ENCODE results near the gene ATP10A.

DNA sequence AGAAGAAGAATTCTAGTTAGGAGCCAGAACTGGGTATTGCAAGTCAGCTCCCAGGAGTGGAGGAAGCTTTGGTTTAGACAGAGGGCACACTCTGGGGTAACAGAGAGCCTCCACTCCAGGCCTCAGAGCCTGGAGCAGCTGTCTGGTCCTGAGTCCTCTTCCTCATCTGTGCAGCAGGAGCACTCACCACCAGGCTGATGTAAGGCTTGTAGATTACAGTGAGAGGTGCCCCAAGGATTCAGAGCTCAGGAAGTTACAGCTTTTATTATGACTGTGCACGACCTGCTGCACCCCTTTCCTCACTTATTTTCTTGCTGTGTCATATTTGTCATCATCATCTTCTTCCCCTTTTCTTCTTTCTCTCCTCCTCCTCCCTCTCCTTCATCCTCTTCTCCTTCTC lies 210.4 kb downstream of the ATP10A start:
- TF ChIP-seq POLR2A (IDR thresholded peaks at IDR 0.05) (no peak), POLR2AphosphoS5 (IDR thresholded peaks at IDR 0.05) (no peak)
- TF ChIP-seq, protein P1, sequence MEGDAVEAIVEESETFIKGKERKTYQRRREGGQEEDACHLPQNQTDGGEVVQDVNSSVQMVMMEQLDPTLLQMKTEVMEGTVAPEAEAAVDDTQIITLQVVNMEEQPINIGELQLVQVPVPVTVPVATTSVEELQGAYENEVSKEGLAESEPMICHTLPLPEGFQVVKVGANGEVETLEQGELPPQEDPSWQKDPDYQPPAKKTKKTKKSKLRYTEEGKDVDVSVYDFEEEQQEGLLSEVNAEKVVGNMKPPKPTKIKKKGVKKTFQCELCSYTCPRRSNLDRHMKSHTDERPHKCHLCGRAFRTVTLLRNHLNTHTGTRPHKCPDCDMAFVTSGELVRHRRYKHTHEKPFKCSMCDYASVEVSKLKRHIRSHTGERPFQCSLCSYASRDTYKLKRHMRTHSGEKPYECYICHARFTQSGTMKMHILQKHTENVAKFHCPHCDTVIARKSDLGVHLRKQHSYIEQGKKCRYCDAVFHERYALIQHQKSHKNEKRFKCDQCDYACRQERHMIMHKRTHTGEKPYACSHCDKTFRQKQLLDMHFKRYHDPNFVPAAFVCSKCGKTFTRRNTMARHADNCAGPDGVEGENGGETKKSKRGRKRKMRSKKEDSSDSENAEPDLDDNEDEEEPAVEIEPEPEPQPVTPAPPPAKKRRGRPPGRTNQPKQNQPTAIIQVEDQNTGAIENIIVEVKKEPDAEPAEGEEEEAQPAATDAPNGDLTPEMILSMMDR (IDR thresholded peaks at IDR 0.05), result no peak
